ENCODE results near the gene ALDH3B2. TPM values are rescaled to one million over a fixed set of nuclear protein-coding genes. Genes with fewer than 3 reads are reported as not detected.
A peak's percentile ranks its signal among the peaks of the same experiment; 100 is the strongest.

ALDH3B2 gene
- total and polyA plus RNA-seq, 2 experiments from 2014 or later, result not detected

GRCh38 chr11:67694875-67695555 lies 20.6 kb upstream of the ALDH3B2 start (continued):
- TF ChIP-seq CTCF (conservative IDR thresholded peaks at IDR 0.05; ENCODE audit: low read depth in 2 of 2) (no peak), ZNF331 (CRISPR knock-in tag; IDR thresholded peaks at IDR 0.05; ENCODE audit: low read depth) (no peak), EZH2phosphoT487 (IDR thresholded peaks at IDR 0.05; ENCODE audit: unreplicated experiment) (no peak), ETS1 (IDR thresholded peaks at IDR 0.05) (no peak), EZH2 (IDR thresholded peaks at IDR 0.05; ENCODE audit: low read depth, unreplicated experiment) (no peak), ZNF114 (CRISPR knock-in tag; IDR thresholded peaks at IDR 0.05) (no peak), STAT1 (IDR thresholded peaks at IDR 0.05; ENCODE audit: unreplicated experiment) (no peak), POLR2AphosphoS5 (IDR thresholded peaks at IDR 0.05; ENCODE audit: low read depth) (no peak), REST (IDR thresholded peaks at IDR 0.05; ENCODE audit: unreplicated experiment) (no peak), JUNB (IDR thresholded peaks at IDR 0.05; ENCODE audit: unreplicated experiment) (no peak), NANOG (IDR thresholded peaks at IDR 0.05; ENCODE audit: borderline replicate concordance) (no peak)

- H3K4me1 Mint-ChIP-seq, result no peaks in the 10 kb centered on the region; the same call in 2 of the 3 replicates
- peak; percentile 66 for ATAC-seq
- no peak for DNase-seq (ENCODE audit: low spot score)
Measured at GRCh38 chr11:67691149-67691548, 16.7 kb upstream of the ALDH3B2 start.

More at GRCh38 chr11:67691149-67691548, 16.7 kb upstream of the ALDH3B2 start:
- no peaks in the 10 kb centered on the region for H3K27me3 Mint-ChIP-seq (ENCODE audit: insufficient read depth, low read depth, poor library complexity)
- no peak overlapping the region for H3K27ac Mint-ChIP-seq
- Histone ChIP-seq H3K27ac (ENCODE audit: low read depth) (no peak overlapping the region), H2AFZ (no peak overlapping the region), H4K20me1 (replicated peaks; ENCODE audit: insufficient read depth) (no peaks in the 10 kb centered on the region), H3K4me3 (no peak overlapping the region), H3K79me2 (replicated peaks; ENCODE audit: insufficient read depth) (no peaks in the 10 kb centered on the region), H3K4me1 (ENCODE audit: insufficient read depth) (no peaks in the 10 kb centered on the region), H3F3A (replicated peaks; ENCODE audit: low read depth) (no peaks in the 10 kb centered on the region), H3K36me3 (ENCODE audit: insufficient read depth) (no peaks in the 10 kb centered on the region), H3K4me2 (no peak overlapping the region), H3K9me2 (ENCODE audit: insufficient read depth) (no peaks in the 10 kb centered on the region), H3K27me3 (ENCODE audit: insufficient read depth) (no peaks in the 10 kb centered on the region)
- no peak overlapping the region for H3K4me3 Mint-ChIP-seq
- H3K9me3 Mint-ChIP-seq, result peaks cover 10% of the 10 kb centered on the region
- H3K36me3 Mint-ChIP-seq (ENCODE audit: low read depth), result no peaks in the 10 kb centered on the region
- TF ChIP-seq EZH2 (IDR thresholded peaks at IDR 0.05; ENCODE audit: low read depth, unreplicated experiment) (no peak), CTCF (conservative IDR thresholded peaks at IDR 0.05; ENCODE audit: low read depth in 2 of 2) (peak; percentile 29 to 55; a peak in 3 of 4 replicates)
